ENCODE measurements around the gene CA10.

The CA10 gene

DNA sequence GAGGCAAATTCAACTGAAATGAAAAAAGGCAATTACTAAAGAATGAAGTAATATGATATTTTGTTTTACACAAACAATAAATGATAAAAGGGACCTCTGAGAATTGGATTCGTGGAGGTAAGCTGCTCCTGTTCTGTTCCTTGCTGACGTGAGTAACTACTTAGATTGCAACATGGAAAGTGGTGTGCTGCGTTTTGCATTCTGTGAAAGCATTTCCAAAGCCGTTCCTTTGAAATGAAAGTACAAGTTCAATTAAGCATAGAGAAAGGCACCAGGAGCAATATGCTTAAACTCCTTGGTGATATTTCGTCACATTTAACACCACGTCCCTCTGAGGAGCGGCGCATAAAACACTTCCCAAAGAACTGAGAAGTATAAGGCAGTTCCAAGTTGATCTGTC, 516.5 kb downstream of the CA10 start:
- peaks cover 0 to 1% of the 10 kb centered on the region in 2 donors for H3K9me3 Mint-ChIP-seq
- no peak overlapping the region for H3K4me3 Mint-ChIP-seq
- H3K4me1 Mint-ChIP-seq, result no peaks in the 10 kb centered on the region
- H3K36me3 Mint-ChIP-seq, result no peaks in the 10 kb centered on the region
- no peak for DNase-seq
- H3K27ac Mint-ChIP-seq, result no peak overlapping the region
- H3K27me3 Mint-ChIP-seq, result peaks cover 8 to 22% of the 10 kb centered on the region in 2 donors
- no peak for ATAC-seq (replicated peaks)

DNA sequence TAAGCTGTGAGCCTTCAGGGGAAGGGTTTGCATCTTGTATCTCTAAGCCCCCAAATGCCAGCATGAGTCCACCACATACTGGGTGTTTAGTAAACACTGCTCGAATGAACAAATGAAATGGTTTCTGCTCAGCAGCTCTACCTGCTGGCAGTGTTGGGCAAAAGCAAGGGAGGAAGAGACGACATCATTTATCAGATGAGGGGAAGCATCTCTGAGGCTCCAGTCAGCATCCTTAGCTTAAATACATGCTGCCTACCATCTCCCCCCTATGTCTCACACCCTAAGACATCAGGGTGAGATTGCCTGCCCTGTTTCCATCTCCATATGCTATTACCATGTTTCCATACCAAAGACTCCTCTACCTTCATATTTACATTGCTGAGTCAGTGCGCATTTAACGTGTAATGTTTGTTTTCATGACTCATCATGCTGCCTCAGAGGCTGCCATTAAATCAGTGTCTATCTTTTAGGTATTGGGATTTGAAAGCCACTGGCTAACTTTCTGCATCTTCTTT, 518.3 kb downstream of the CA10 start:
- Mint-ChIP-seq H3K27ac (no peak overlapping the region), H3K9me3 (peaks cover 0 to 1% of the 10 kb centered on the region in 2 donors), H3K4me1 (no peaks in the 10 kb centered on the region), H3K36me3 (no peaks in the 10 kb centered on the region), H3K4me3 (no peak overlapping the region), H3K27me3 (peaks cover 8 to 17% of the 10 kb centered on the region in 2 donors)
- no peak for DNase-seq
- no peak for ATAC-seq (replicated peaks)

DNA sequence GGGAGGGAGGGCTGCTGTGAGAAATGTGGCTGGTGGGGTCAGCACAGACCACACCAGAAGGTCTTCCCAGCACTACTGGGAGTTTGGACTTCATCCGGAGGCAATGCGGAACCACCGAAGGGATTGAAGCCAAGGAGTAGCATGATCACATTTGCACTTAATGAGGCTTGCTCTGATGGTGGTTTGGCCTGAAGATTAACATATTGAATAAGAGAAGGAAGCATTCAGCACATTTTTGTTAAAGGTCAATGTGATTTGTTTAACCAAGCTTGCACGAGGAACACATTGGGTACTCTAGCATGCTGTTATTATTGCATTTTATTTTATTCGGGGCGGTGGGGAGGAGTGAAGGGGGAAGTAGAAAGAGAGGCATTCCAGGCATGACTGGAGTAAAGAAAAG, 519.5 kb downstream of the CA10 start:
- H3K27ac Mint-ChIP-seq, result no peak overlapping the region
- peaks cover 1 to 11% of the 10 kb centered on the region in 2 donors for H3K27me3 Mint-ChIP-seq

DNA sequence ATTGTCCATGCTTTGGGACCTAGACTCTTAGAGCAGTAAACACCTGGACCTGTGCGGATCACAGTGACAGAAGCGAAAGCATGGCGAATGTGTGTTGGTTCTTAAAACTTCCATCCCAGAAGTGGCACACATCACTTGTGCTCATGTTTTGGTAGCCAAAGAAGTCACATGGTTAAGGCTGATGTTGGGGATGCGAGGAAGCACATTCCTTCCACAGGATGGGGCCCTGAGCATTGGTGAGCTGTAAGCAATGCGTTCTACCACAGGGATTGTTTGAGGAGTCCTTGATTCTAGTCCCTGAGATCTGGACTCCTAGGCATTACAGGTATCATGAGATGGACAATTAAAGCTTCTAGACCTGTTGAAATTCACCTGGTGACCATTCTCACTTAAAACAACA, 522.2 kb downstream of the CA10 start:
- H3K4me3 Mint-ChIP-seq, result no peak overlapping the region

More for the DNA sequence above, 519.5 kb downstream of the CA10 start:
- Mint-ChIP-seq H3K4me1 (no peaks in the 10 kb centered on the region), H3K36me3 (no peaks in the 10 kb centered on the region), H3K4me3 (no peak overlapping the region), H3K9me3 (peaks cover 0 to 1% of the 10 kb centered on the region in 2 donors)
- no peak for ATAC-seq (replicated peaks)
- DNase-seq, result no peak

DNA sequence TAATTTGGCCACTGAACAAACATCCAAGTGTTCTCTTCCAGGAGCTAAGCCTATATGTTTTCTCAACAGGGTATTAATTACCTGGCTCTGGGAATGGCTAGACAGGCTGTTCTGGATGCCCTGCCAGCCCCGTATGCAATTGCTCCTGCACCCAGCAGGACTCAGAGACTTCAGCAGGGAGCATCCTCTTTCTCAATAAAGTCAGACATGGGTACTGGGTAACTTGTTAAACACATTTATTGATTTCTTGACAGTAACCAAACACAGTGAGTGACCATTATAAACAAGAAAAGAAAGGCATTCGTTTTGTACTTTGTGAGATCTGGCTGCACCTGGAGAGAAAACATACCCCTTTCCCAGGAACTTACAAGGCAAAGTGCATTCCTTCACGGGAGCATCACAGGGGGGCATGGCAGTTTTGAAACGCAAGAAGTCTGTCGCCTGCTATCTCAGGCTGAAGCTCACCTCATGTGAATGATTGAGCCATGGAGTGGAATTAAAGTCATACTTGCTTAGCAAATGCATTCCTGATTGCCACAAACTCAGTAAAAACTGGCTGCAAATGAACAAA, 528.3 kb downstream of the CA10 start:
- DNase-seq (no peak), ATAC-seq (replicated peaks) (no peak)
- no peak overlapping the region for H3K27ac Mint-ChIP-seq
- H3K9me3 Mint-ChIP-seq, result peaks cover 0 to 8% of the 10 kb centered on the region in 2 donors
- H3K4me3 Mint-ChIP-seq, result no peak overlapping the region
- no peaks in the 10 kb centered on the region for H3K36me3 Mint-ChIP-seq
- peaks cover 0 to 5% of the 10 kb centered on the region in 2 donors for H3K27me3 Mint-ChIP-seq
- no peaks in the 10 kb centered on the region for H3K4me1 Mint-ChIP-seq

More for the DNA sequence above, 522.2 kb downstream of the CA10 start:
- Mint-ChIP-seq H3K27ac (no peak overlapping the region), H3K27me3 (peaks cover 1 to 11% of the 10 kb centered on the region in 2 donors), H3K36me3 (no peaks in the 10 kb centered on the region), H3K9me3 (peaks cover 0 to 3% of the 10 kb centered on the region in 2 donors), H3K4me1 (no peaks in the 10 kb centered on the region)
- ATAC-seq (replicated peaks) (no peak), DNase-seq (no peak)

DNA sequence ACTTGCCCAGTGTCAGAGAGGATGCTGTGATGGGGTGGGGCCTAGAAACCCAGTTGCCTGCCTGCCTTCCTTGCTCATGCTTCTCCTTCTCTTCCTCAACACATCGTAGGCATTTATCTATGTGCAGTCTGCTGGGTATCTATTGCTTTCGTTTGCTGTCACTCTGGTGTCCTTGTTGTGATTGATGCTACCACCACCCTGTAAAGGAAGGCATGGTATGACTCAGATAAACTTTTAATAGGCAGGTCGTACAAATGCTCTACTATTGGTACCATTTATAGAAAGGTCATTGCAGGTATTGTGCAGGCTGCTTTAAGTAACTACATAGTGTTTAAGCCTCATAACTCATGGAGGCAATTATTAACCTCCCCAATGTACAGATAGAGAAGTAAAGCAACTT, 529.3 kb downstream of the CA10 start:
- H3K4me1 Mint-ChIP-seq, result no peaks in the 10 kb centered on the region
- H3K27me3 Mint-ChIP-seq, result peaks cover 0 to 5% of the 10 kb centered on the region in 2 donors
- H3K4me3 Mint-ChIP-seq, result no peak overlapping the region
- H3K9me3 Mint-ChIP-seq, result peaks cover 0 to 8% of the 10 kb centered on the region in 2 donors
- H3K27ac Mint-ChIP-seq, result no peak overlapping the region
- no peak for DNase-seq
- H3K36me3 Mint-ChIP-seq, result no peaks in the 10 kb centered on the region
- ATAC-seq (replicated peaks), result no peak

DNA sequence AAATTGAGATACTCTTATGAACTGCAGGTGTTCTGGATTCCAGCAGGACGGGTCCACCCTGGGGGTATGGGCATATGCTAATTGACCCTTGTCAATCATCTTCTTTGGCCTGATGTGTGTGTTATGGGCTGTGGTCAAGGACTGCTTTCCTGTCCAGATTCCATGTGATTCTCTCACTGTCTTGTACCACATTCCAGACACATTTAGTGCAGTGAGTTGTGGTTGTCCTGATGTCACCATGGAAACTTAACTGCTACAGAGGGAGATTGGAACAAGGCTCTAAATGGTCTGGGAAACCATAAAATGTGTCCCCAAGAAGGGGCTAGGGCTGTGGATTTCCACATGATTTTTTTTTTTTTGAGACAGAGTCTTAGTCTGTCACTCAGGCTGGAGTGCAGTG, 530.7 kb downstream of the CA10 start:
- Mint-ChIP-seq H3K4me1 (no peaks in the 10 kb centered on the region), H3K27me3 (peaks cover 0 to 5% of the 10 kb centered on the region in 2 donors), H3K4me3 (no peak overlapping the region), H3K36me3 (no peaks in the 10 kb centered on the region), H3K27ac (no peak overlapping the region), H3K9me3 (peaks cover 4 to 8% of the 10 kb centered on the region in 2 donors)
- DNase-seq, result no peak
- no peak for ATAC-seq (replicated peaks)

DNA sequence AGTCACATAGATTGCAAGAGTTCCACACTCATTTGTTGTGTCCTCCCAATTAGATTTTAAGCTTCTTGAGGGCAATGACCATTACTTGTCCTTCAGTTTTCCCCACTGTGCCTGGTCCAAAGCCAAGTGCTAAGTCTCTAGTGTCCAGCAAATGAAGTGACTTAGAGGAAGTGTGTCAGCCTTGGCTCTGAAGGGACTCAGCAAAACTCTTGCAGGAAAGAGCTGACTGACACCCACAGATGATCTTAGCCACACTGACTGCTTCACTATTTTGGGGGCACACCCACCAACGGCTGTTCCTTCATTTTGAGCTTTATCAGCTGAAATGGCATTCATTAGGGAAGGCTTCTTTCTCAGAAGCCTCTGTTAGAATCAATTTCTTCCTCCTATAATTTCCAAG, 540.0 kb downstream of the CA10 start:
- Mint-ChIP-seq H3K4me1 (no peaks in the 10 kb centered on the region), H3K36me3 (no peaks in the 10 kb centered on the region), H3K4me3 (no peak overlapping the region), H3K9me3 (no peaks in the 10 kb centered on the region), H3K27ac (no peak overlapping the region), H3K27me3 (peaks cover 9 to 15% of the 10 kb centered on the region in 2 donors)
- ATAC-seq (replicated peaks), result no peak
- no peak for DNase-seq

DNA sequence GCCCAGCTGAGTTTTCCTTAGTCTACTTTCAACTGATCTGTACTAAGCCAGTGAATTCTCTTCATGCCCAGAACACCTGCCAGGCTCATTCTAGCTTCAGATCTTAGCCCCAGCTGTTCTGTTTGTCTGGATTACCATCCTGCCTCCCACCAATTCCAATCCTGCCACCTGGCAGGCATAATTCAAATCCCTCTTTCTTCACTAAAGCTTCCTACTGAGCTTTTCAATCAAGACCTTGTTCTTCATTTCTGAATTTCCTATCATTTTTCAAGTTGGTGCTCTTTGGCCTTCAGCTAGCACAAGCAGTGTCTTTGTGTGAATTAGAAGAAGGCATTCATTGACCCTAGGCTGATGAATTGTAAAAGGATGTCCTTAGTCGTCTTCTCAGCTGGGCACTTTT, 540.5 kb downstream of the CA10 start:
- no peak for ATAC-seq (replicated peaks)
- H3K27ac Mint-ChIP-seq, result no peak overlapping the region
- no peaks in the 10 kb centered on the region for H3K4me1 Mint-ChIP-seq
- no peaks in the 10 kb centered on the region for H3K36me3 Mint-ChIP-seq
- H3K9me3 Mint-ChIP-seq, result no peaks in the 10 kb centered on the region
- H3K4me3 Mint-ChIP-seq, result no peak overlapping the region
- peaks cover 9 to 15% of the 10 kb centered on the region in 2 donors for H3K27me3 Mint-ChIP-seq
- DNase-seq, result no peak

DNA sequence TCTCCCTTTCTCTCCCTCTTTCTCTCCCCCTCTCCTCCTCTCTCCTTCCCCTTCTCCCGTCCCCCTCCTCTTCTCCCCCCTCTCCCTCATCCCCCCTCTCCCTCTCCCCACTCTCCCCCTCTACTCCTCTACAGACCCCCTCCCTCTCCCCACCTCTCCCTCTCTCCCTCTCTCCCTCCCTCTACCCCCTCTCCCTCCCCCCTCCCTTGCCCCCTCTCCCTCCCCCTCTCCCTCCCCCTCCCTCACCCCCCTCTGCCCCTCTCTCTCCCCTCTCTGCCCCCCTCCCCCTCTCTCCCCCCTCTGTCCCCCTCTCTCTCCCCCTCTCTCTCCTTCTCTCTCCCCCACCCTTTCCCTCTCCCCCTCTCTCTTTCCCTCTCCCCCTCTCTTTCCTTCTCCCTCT, 545.3 kb downstream of the CA10 start:
- peaks cover 9 to 13% of the 10 kb centered on the region in 2 donors for H3K27me3 Mint-ChIP-seq
- no peak for ATAC-seq (replicated peaks)
- no peak for DNase-seq

DNA sequence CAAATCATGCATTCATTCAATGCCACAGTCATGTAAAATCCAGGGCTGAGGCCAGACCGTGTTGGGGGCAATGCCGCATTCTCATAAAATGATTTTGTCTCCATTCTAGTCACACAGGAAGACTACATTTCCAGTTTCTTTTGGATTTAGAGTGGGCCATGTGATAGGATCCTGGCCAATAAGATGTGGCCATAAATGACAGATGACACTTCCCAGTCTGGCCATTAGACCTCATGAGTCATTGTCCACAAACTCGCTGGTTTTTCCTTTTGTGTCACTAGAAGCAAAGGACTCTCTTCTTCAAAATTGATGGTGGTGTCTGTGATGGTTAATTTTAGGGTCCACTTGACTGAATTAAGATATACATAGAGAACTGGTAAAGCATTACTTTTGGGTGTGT, 545.8 kb downstream of the CA10 start:
- DNase-seq (no peak), ATAC-seq (replicated peaks) (no peak)
- no peak overlapping the region for H3K4me3 Mint-ChIP-seq
- no peaks in the 10 kb centered on the region for H3K36me3 Mint-ChIP-seq
- no peaks in the 10 kb centered on the region for H3K4me1 Mint-ChIP-seq
- H3K27ac Mint-ChIP-seq, result no peak overlapping the region
- no peaks in the 10 kb centered on the region for H3K9me3 Mint-ChIP-seq
- peaks cover 4 to 8% of the 10 kb centered on the region in 2 donors for H3K27me3 Mint-ChIP-seq

More for the DNA sequence above, 545.3 kb downstream of the CA10 start:
- Mint-ChIP-seq H3K27ac (no peak overlapping the region), H3K9me3 (no peaks in the 10 kb centered on the region), H3K36me3 (no peaks in the 10 kb centered on the region), H3K4me3 (no peak overlapping the region), H3K4me1 (no peaks in the 10 kb centered on the region)

DNA sequence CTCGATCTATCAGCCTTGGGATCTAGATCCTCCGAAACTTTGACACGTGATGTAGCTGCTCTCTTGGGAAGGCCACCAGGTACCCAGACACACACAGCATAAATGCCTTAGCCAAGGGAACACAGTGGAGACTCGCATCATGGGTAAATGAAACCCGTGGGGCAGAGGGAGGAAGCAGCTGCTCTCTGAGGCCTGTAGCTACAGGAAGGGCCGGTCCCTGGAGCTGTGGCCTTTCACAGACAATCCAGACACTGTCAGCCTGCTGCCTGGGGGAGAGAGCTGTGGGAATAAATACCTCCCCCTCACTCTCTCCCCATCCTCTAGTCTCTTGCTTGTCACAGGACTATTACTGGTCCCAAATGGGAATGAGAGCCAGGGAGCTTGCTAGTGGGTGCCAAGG, 546.9 kb downstream of the CA10 start:
- H3K27me3 Mint-ChIP-seq, result peaks cover 0 to 7% of the 10 kb centered on the region in 2 donors
- H3K4me3 Mint-ChIP-seq, result no peak overlapping the region
- no peaks in the 10 kb centered on the region for H3K36me3 Mint-ChIP-seq
- ATAC-seq (replicated peaks) (no peak), DNase-seq (no peak)
- H3K9me3 Mint-ChIP-seq, result no peaks in the 10 kb centered on the region
- no peak overlapping the region for H3K27ac Mint-ChIP-seq
- no peaks in the 10 kb centered on the region for H3K4me1 Mint-ChIP-seq

DNA sequence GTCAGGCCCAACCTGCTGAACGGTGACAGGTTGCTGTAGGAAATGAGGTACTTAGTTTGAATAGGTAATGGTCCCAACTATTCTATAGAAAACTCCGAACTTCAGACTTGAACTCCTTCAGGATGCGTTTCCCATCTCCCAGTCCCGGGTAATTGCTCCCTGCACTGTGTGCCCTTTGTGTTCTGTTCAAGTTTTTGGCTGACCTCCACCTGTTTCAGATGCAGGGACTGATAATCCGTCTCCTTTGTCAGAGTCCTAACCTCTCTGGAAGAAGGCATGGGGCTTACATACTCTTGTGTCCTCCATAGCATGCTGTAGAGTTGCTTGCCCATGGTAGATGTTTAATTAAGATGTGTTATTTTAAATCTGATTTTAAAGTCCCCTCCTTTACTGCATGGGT, 547.7 kb downstream of the CA10 start:
- H3K4me1 Mint-ChIP-seq, result no peaks in the 10 kb centered on the region
- ATAC-seq (replicated peaks) (no peak), DNase-seq (no peak)
- no peaks in the 10 kb centered on the region for H3K9me3 Mint-ChIP-seq
- H3K27me3 Mint-ChIP-seq, result peaks cover 0 to 7% of the 10 kb centered on the region in 2 donors
- no peak overlapping the region for H3K27ac Mint-ChIP-seq
- no peak overlapping the region for H3K4me3 Mint-ChIP-seq
- H3K36me3 Mint-ChIP-seq, result no peaks in the 10 kb centered on the region

DNA sequence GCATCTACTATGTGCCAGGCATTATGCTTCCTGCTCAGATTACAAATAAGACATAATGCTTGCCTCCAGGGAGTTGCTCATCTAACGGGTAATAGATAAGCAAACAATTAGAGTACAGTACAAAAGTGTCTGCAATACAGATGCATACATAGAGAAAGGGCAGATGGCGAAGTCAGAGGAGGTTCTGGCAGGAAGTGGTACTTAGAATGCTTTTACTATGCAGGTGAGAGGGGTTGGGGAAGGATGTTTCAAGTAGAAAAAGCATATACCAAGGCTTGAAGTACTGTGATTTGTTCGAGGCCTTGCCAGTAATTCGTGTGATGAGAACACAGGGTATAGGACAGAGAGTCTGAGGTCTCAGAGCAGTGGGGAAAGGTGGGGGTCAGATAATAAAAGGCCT, 548.4 kb downstream of the CA10 start:
- H3K27me3 Mint-ChIP-seq, result peaks cover 0 to 2% of the 10 kb centered on the region in 2 donors
- H3K36me3 Mint-ChIP-seq, result no peaks in the 10 kb centered on the region
- no peaks in the 10 kb centered on the region for H3K4me1 Mint-ChIP-seq
- no peaks in the 10 kb centered on the region for H3K9me3 Mint-ChIP-seq
- no peak overlapping the region for H3K4me3 Mint-ChIP-seq
- ATAC-seq (replicated peaks) (no peak), DNase-seq (no peak)
- H3K27ac Mint-ChIP-seq, result no peak overlapping the region

DNA sequence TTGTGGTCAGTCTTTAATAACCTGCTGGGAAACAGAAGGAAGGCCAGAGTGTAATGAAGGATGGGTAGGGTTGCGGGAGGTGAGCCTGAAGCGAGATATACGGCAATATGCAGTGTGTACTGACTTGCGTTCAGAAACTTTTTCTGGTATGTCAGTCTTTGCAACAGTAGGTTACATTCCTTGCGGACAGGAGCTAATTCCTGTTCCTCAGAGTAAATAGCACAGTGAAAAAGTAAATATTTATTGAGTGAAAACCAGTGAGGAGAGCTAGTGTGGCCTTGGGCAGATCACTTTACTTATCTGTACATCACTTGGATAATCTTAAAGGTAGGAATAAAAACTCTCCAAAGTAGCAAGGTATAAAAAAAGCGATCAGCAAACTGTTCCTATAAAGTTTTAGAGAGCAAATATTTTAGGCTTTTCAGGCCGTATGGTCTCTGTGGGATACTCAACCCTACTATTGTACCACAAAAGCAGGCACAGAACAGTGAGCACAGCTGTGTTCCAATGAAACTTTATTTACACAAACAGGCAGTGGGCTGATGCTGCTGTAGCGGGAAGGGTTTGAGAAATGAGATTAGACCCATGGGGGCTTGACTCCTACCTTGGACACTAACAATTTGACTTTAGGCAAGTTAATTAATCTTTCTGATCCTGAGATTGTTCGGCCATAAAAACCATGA, 550.1 kb downstream of the CA10 start:
- H3K4me1 Mint-ChIP-seq, result no peaks in the 10 kb centered on the region
- no peaks in the 10 kb centered on the region for H3K36me3 Mint-ChIP-seq
- H3K9me3 Mint-ChIP-seq, result no peaks in the 10 kb centered on the region
- no peak overlapping the region for H3K4me3 Mint-ChIP-seq
- no peaks in the 10 kb centered on the region for H3K27me3 Mint-ChIP-seq
- ATAC-seq (replicated peaks), result no peak
- H3K27ac Mint-ChIP-seq, result no peak overlapping the region
- DNase-seq, result no peak
